Activated naive CD8-positive, alpha-beta T cell treated with anti-CD3 and anti-CD28 coated beads, Interleukin-2, amount 50 U/mL, for 24 hours (primary cell): Measurements from ENCODE around the gene CES5A.
"Not testable (repeated sequence)": the region's sequence is repeated elsewhere in the genome, so short reads cannot be mapped to it uniquely, and the experiment has no call there.

Experiments
- ATAC-seq: fragments of 150-1000 bp; cut with Tn5 transposase; one replicate; pipeline ENCODE4 v1.10.0; 2021
- DNase-seq: peaks from one replicate; pipeline ENCODE4 v3.0.0; 2021
- H3K27ac Mint-ChIP-seq: one replicate; pipeline ENCODE4 v1.8.0; 2021; ENCODE audit warnings: mild to moderate bottlenecking, mixed read lengths
- H3K27me3 Mint-ChIP-seq: one replicate; pipeline ENCODE4 v1.8.0; 2021; ENCODE audit warnings: mixed read lengths
- H3K36me3 Mint-ChIP-seq: one replicate; pipeline ENCODE4 v1.8.0; 2021; ENCODE audit warnings: low read depth, mixed read lengths
- H3K4me1 Mint-ChIP-seq: one replicate; pipeline ENCODE4 v1.8.0; 2021; ENCODE audit warnings: mixed read lengths
- H3K4me3 Mint-ChIP-seq: one replicate; pipeline ENCODE4 v1.8.0; 2021; ENCODE audit warnings: mild to moderate bottlenecking, moderate library complexity, mixed read lengths
- H3K9me3 Mint-ChIP-seq: one replicate; pipeline ENCODE4 v1.8.0; 2021; ENCODE audit warnings: mixed read lengths

CES5A gene

DNA sequence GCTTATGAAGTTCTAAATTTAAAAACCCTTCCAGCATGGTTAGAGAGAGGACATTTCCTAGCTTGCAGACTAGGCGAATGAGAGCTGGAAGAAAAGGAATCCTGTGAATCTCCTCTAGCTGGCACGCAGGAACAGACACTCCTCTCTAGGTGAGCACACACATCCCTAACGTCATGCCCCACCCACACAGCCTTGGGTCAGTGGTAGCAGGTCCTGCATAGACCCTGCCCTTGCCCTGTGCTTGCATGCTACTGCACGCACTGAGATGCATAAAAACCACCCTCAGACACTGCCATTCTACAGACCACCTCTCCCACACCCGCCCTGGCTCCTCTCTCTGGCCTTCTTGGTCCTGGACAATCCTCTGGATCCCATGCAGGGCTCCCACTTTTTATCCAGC, 65.8 kb downstream of the CES5A start:
- no peak overlapping the region for H3K27ac Mint-ChIP-seq
- H3K27me3 Mint-ChIP-seq = peaks cover 12% of the 10 kb centered on the region
- DNase-seq (no peak), ATAC-seq (no peak)
- no peaks in the 10 kb centered on the region for H3K9me3 Mint-ChIP-seq
- no peak overlapping the region for H3K4me3 Mint-ChIP-seq
- H3K36me3 Mint-ChIP-seq = no peaks in the 10 kb centered on the region
- H3K4me1 Mint-ChIP-seq = no peaks in the 10 kb centered on the region

DNA sequence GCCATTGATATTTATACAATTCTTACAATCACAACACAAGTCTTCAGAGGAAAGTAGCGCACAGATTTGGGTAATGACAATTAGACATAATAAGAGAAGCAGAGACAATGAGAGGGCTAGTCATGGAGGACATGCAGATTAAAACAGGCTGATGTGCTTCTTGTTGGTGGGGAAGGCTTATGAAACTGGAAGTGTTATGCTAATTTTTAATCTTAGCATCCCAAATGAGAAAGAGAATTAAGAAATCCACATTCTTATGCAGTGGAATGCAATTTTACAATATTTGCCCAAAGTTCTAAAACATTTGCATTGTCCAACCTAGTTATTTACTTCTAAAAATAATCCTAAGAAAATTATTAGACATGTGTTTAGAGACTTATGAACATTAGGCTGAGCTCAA, 66.9 kb downstream of the CES5A start:
- H3K4me1 Mint-ChIP-seq, ATAC-seq, H3K27ac Mint-ChIP-seq, H3K4me3 Mint-ChIP-seq, DNase-seq, H3K36me3 Mint-ChIP-seq, H3K9me3 Mint-ChIP-seq: not testable (repeated sequence)
- peaks cover 12% of the 10 kb centered on the region for H3K27me3 Mint-ChIP-seq

DNA sequence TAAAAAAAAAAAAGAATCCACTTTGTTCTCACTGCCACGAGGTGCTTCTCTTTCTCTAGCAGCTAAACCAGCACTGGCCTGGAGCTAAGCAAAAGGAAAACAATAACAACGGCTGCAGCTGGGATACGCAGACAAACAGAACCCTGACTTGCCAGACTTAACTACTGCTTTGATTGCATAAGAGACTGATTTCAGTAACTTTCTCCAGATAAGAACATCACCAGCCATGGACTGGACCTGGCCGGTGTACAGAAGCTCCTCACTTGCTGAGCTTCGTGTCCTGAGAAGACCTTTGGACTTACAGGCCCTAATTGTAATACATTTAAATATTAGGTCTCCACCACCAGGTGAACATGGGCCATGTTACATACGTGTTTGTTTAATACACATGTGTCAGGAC, 70.1 kb downstream of the CES5A start:
- not testable (repeated sequence) for DNase-seq, H3K4me1 Mint-ChIP-seq, H3K27me3 Mint-ChIP-seq, H3K9me3 Mint-ChIP-seq, H3K36me3 Mint-ChIP-seq, ATAC-seq, H3K4me3 Mint-ChIP-seq, H3K27ac Mint-ChIP-seq

DNA sequence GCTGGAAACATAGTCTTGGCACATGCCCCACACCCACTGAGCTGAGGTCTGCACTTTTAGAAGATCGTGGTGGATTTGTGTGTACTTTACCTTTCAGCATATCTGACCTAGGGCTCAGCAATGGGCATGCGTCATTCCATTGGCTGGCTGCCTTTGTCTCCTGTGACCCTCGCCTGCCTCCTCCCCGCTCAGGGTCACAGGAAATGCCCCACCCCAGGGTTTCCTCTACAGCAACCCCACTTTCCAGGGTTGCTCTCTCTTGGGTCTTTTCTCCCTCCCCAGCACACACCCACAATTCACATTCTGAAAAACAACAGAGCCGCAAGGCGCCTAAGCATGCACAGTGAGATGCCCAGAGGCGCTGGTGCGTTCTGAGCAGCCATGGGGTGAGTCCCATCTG, 71.5 kb downstream of the CES5A start:
- not testable (repeated sequence) for H3K4me1 Mint-ChIP-seq, H3K27ac Mint-ChIP-seq, ATAC-seq, H3K36me3 Mint-ChIP-seq, H3K27me3 Mint-ChIP-seq, H3K9me3 Mint-ChIP-seq, H3K4me3 Mint-ChIP-seq, DNase-seq
